GM21528 (cell line): Measurements from ENCODE around the gene SCARF1.
A peak's percentile ranks its signal among the peaks of the same experiment; 100 is the strongest.
"Not testable (repeated sequence)": the region's sequence is repeated elsewhere in the genome, so short reads cannot be mapped to it uniquely, and the experiment has no call there.

Experiments
- ATAC-seq: cut with Tn5 transposase; IDR thresholded peaks from one replicate; pipeline ENCODE4 v1.9.1; 2021; ENCODE audit warnings: mild to moderate bottlenecking, moderate library complexity; ENCODE audit not compliant: unreplicated experiment, low FRiP score

SCARF1 gene

GRCh38 chr17:1645207-1646171, at the start of gene SCARF1:
SCARF1 (minus strand) TSS chr17:1645732; CDS start chr17:1645697, 35 bp downstream.
- ATAC-seq: no peak

- no peak for ATAC-seq
These were observed 47.8 kb upstream of the SCARF1 start for GRCh38 chr17:1693339-1693738.

- no peak for ATAC-seq
These were observed 45.2 kb upstream of the SCARF1 start for GRCh38 chr17:1690544-1691221.

GRCh38 chr17:1688405-1688804, 42.9 kb upstream of the SCARF1 start:
- ATAC-seq: not testable (repeated sequence)

- no peak for ATAC-seq
These were observed 40.6 kb upstream of the SCARF1 start for GRCh38 chr17:1686086-1686485.

GRCh38 chr17:1684378-1685189, 39.1 kb upstream of the SCARF1 start, which contains the start of gene PRPF8:
PRPF8 (minus strand) TSS chr17:1684867; CDS start chr17:1684571, 296 bp downstream.
- ATAC-seq: peak; percentile 96

- ATAC-seq: no peak
These were observed 37.9 kb upstream of the SCARF1 start for GRCh38 chr17:1683459-1683858.

- ATAC-seq: no peak
These were observed 30.9 kb upstream of the SCARF1 start for GRCh38 chr17:1676401-1676800.

- no peak for ATAC-seq
These were observed 27.7 kb upstream of the SCARF1 start for GRCh38 chr17:1673041-1673785.

GRCh38 chr17:1663934-1664333, 18.4 kb upstream of the SCARF1 start:
- ATAC-seq: not testable (repeated sequence)

GRCh38 chr17:1661045-1661444, 15.5 kb upstream of the SCARF1 start:
- no peak for ATAC-seq

GRCh38 chr17:1658100-1658499, 12.6 kb upstream of the SCARF1 start:
- no peak for ATAC-seq

- ATAC-seq: no peak
These were observed 8.2 kb upstream of the SCARF1 start for GRCh38 chr17:1653735-1654134.

- not testable (repeated sequence) for ATAC-seq
These were observed 7.3 kb upstream of the SCARF1 start for GRCh38 chr17:1652794-1653193.

GRCh38 chr17:1651559-1651844, 6.0 kb upstream of the SCARF1 start:
- no peak for ATAC-seq

- ATAC-seq: no peak
These were observed 5.4 kb upstream of the SCARF1 start for GRCh38 chr17:1650731-1651558.

GRCh38 chr17:1649844-1650501, 4.4 kb upstream of the SCARF1 start, which contains the start of gene RILP:
RILP (minus strand) TSS chr17:1649866; CDS start chr17:1649804, 62 bp downstream.
- no peak for ATAC-seq

GRCh38 chr17:1648963-1649843, 3.7 kb upstream of the SCARF1 start:
- peak; percentile 46 for ATAC-seq
